ENCODE data around the gene GGCX.

The GGCX gene

DNA sequence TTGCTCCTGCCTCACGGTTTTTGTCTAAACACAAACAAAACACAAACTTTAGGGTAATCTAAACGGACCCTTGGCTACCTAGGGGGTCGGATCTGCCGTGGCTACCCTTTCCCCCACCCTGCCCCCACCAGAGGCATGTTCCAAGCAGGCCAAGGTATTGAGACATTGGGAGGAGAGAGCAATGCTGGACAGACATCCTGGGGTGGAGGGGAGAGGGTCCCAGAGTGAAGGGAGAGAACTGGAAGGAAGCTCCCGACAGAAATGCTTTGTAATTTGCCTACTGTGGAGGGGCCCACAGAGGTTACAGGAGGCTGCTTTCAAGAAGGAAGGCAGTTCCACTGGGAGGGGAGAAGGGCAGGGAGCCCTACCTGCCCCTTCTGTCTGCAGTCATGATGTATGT lies 36.3 kb downstream of the GGCX start:
- H3K9me2 ChIP-seq (ENCODE audit: low read depth, low read length) = no peaks in the 10 kb centered on the region
- 0 out of 2 replicates have a peak, but pooled peaks cover 2% of the 10 kb centered on the region for H3K9me3 ChIP-seq (ENCODE audit: low read length)
- no peak overlapping the region for H3K4me3 ChIP-seq (ENCODE audit: low read depth, low read length, poor library complexity, severe bottlenecking)
- H3K79me2 ChIP-seq (ENCODE audit: insufficient read depth, low read length) = no peaks in the 10 kb centered on the region
- no peak overlapping the region for H3K27ac ChIP-seq (ENCODE audit: low read depth, low read length, poor library complexity, severe bottlenecking)
- peaks cover 3% of the 10 kb centered on the region; the same call in 1 of the 2 replicates for H3K27me3 ChIP-seq (ENCODE audit: insufficient read depth, low read length)
- no peak for TF ChIP-seq EZH2 (IDR thresholded peaks at IDR 0.05; ENCODE audit: borderline replicate concordance, low read length)
- TF ChIP-seq, protein P1, sequence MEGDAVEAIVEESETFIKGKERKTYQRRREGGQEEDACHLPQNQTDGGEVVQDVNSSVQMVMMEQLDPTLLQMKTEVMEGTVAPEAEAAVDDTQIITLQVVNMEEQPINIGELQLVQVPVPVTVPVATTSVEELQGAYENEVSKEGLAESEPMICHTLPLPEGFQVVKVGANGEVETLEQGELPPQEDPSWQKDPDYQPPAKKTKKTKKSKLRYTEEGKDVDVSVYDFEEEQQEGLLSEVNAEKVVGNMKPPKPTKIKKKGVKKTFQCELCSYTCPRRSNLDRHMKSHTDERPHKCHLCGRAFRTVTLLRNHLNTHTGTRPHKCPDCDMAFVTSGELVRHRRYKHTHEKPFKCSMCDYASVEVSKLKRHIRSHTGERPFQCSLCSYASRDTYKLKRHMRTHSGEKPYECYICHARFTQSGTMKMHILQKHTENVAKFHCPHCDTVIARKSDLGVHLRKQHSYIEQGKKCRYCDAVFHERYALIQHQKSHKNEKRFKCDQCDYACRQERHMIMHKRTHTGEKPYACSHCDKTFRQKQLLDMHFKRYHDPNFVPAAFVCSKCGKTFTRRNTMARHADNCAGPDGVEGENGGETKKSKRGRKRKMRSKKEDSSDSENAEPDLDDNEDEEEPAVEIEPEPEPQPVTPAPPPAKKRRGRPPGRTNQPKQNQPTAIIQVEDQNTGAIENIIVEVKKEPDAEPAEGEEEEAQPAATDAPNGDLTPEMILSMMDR (IDR thresholded peaks at IDR 0.05; ENCODE audit: low read length) = no peak
- no peaks in the 10 kb centered on the region for H3K4me1 ChIP-seq (ENCODE audit: insufficient read depth, low read length, severe bottlenecking)
- H4K20me1 ChIP-seq (ENCODE audit: insufficient read depth, low read length) = no peaks in the 10 kb centered on the region
- no peak overlapping the region for H3K9ac ChIP-seq (ENCODE audit: low read length)
- no peaks in the 10 kb centered on the region; the same call in 1 of the 2 replicates for H3K36me3 ChIP-seq (ENCODE audit: insufficient read depth, low read length)
- H3K4me2 ChIP-seq (ENCODE audit: low read length) = no peak overlapping the region
- no peak overlapping the region for H2AFZ ChIP-seq (ENCODE audit: low read length)
- no peaks in the 10 kb centered on the region for H3F3A ChIP-seq (ENCODE audit: insufficient read depth, low read length)

GRCh38 chr2:85524336-85524908 lies 36.9 kb downstream of the GGCX start:
- Histone ChIP-seq H3K4me2 (ENCODE audit: low read length) (no peak overlapping the region), H3K79me2 (ENCODE audit: insufficient read depth, low read length) (no peaks in the 10 kb centered on the region), H3K9ac (ENCODE audit: low read length) (no peak overlapping the region), H3K9me3 (ENCODE audit: low read length) (no peaks in the 10 kb centered on the region), H3K9me2 (ENCODE audit: low read depth, low read length) (no peaks in the 10 kb centered on the region), H3K4me3 (ENCODE audit: low read depth, low read length, poor library complexity, severe bottlenecking) (no peak overlapping the region), H3K27ac (ENCODE audit: low read depth, low read length, poor library complexity, severe bottlenecking) (no peak overlapping the region), H3F3A (ENCODE audit: insufficient read depth, low read length) (no peaks in the 10 kb centered on the region), H2AFZ (ENCODE audit: low read length) (no peak overlapping the region), H3K27me3 (ENCODE audit: insufficient read depth, low read length) (peaks cover 3% of the 10 kb centered on the region; the same call in 1 of the 2 replicates), H3K4me1 (ENCODE audit: insufficient read depth, low read length, severe bottlenecking) (no peaks in the 10 kb centered on the region), H3K36me3 (ENCODE audit: insufficient read depth, low read length) (no peaks in the 10 kb centered on the region), H4K20me1 (ENCODE audit: insufficient read depth, low read length) (no peaks in the 10 kb centered on the region)
- TF ChIP-seq, protein P1 (IDR thresholded peaks at IDR 0.05; ENCODE audit: low read length) = no peak
- TF ChIP-seq EZH2 (IDR thresholded peaks at IDR 0.05; ENCODE audit: borderline replicate concordance, low read length) = no peak

DNA sequence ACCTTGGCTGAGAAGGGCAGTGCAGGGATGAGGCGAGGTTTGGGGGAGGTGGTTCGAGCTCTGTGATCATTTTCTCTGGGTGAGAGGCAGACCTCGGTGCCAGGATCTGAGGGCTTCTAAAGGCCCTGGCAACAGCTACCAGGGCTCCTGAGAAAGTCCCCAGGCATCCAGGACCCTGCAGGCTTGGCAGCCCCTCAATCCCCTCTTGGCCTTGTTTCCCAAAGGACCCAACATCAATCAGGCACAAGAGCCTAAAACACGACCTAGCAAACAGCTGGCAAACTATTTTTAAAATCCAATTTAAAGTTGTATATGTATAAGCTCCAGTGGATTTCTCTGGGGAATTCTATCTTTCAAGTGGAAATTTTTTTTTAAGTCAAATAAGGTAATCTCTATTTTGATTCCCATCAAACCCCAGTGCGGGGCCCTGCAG lies 37.4 kb downstream of the GGCX start:
- Histone ChIP-seq H3K27me3 (ENCODE audit: insufficient read depth, low read length) (peaks cover 3% of the 10 kb centered on the region; the same call in 1 of the 2 replicates), H3K9ac (ENCODE audit: low read length) (no peak overlapping the region), H3K27ac (ENCODE audit: low read depth, low read length, poor library complexity, severe bottlenecking) (no peak overlapping the region)

More for the DNA sequence above, 37.4 kb downstream of the GGCX start:
- Histone ChIP-seq H3K4me2 (ENCODE audit: low read length) (no peak overlapping the region), H3K36me3 (ENCODE audit: insufficient read depth, low read length) (no peaks in the 10 kb centered on the region), H4K20me1 (ENCODE audit: insufficient read depth, low read length) (no peaks in the 10 kb centered on the region), H3K79me2 (ENCODE audit: insufficient read depth, low read length) (no peaks in the 10 kb centered on the region), H2AFZ (ENCODE audit: low read length) (no peak overlapping the region), H3K4me1 (ENCODE audit: insufficient read depth, low read length, severe bottlenecking) (no peaks in the 10 kb centered on the region), H3K9me2 (ENCODE audit: low read depth, low read length) (no peaks in the 10 kb centered on the region), H3F3A (ENCODE audit: insufficient read depth, low read length) (no peaks in the 10 kb centered on the region), H3K4me3 (ENCODE audit: low read depth, low read length, poor library complexity, severe bottlenecking) (no peak overlapping the region), H3K9me3 (ENCODE audit: low read length) (no peaks in the 10 kb centered on the region)
- TF ChIP-seq, protein P1 (IDR thresholded peaks at IDR 0.05; ENCODE audit: low read length) = no peak
- no peak for TF ChIP-seq EZH2 (IDR thresholded peaks at IDR 0.05; ENCODE audit: borderline replicate concordance, low read length)
